ENCODE data around the gene CBY1. TPM values are rescaled to one million over a fixed set of nuclear protein-coding genes. Genes with fewer than 3 reads are reported as not detected.

Gene CBY1
- total RNA-seq, 1 donor from 2014 or later, result 25.0 TPM

DNA sequence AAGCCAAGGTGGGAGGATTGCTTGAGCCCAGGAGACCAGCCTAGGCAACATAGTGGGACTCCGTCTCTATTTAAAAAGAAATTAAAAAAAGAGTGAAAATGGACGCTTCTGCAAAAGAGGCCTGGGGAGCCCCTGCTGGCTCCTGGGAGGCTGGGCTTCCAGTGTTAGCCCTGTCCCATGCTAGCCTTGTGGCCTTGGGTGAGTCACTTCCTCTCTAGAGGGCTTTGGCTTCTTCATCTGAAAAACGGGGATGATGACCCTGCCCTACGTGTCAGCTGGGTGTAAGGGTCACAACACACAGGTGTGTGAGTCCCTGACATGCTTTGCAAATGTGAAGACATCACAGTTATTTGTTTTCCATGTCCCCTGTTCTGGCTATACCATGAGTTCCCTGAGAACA, 33.1 kb upstream of the CBY1 start:
- no peaks in the 10 kb centered on the region for H3K36me3 ChIP-seq (ENCODE audit: control insufficient read depth, insufficient read depth, low read length)

DNA sequence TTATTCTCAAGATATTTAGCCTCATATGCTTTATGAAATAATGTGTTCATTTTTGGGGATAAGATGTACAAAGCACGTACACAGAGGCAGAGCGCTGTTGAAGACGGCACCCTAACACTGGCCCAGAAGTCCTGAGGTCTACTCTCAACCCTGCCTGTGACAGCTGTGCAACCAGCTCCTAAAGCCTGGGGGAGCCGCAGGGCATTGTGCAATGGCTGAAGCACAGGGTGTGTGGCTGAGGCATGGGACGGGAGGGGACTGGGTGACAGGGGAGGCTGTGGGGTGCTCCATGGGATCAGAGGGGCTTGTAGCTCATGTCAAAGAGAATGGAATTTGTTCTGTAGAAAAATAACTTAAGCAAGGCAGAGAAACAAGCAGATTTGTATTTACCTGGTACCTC, 28.0 kb upstream of the CBY1 start:
- DNase-seq (ENCODE audit: low read depth), result no peak
- TF ChIP-seq CTCF (IDR thresholded peaks at IDR 0.05; ENCODE audit: insufficient read depth, low read length, poor library complexity, severe bottlenecking), result no peak
- Histone ChIP-seq H3K36me3 (ENCODE audit: control insufficient read depth, insufficient read depth, low read length) (no peaks in the 10 kb centered on the region), H3K27me3 (ENCODE audit: control insufficient read depth, insufficient read depth, low read length) (no peaks in the 10 kb centered on the region), H3K4me3 (ENCODE audit: low read depth, low read length) (no peak overlapping the region)

More for the DNA sequence above, 33.1 kb upstream of the CBY1 start:
- TF ChIP-seq CTCF (IDR thresholded peaks at IDR 0.05; ENCODE audit: insufficient read depth, low read length, poor library complexity, severe bottlenecking), result no peak
- Histone ChIP-seq H3K27me3 (ENCODE audit: control insufficient read depth, insufficient read depth, low read length) (no peaks in the 10 kb centered on the region), H3K4me3 (ENCODE audit: low read depth, low read length) (no peak overlapping the region)
- no peak for DNase-seq (ENCODE audit: low read depth)

- H3K4me3 ChIP-seq (ENCODE audit: low read depth, low read length), result no peak overlapping the region
- DNase-seq (ENCODE audit: low read depth), result no peak
- no peaks in the 10 kb centered on the region for H3K27me3 ChIP-seq (ENCODE audit: control insufficient read depth, insufficient read depth, low read length)
- TF ChIP-seq CTCF (IDR thresholded peaks at IDR 0.05; ENCODE audit: insufficient read depth, low read length, poor library complexity, severe bottlenecking), result no peak
- no peaks in the 10 kb centered on the region for H3K36me3 ChIP-seq (ENCODE audit: control insufficient read depth, insufficient read depth, low read length)
Observed at GRCh38 chr22:38629108-38629507, 27.3 kb upstream of the CBY1 start.

DNA sequence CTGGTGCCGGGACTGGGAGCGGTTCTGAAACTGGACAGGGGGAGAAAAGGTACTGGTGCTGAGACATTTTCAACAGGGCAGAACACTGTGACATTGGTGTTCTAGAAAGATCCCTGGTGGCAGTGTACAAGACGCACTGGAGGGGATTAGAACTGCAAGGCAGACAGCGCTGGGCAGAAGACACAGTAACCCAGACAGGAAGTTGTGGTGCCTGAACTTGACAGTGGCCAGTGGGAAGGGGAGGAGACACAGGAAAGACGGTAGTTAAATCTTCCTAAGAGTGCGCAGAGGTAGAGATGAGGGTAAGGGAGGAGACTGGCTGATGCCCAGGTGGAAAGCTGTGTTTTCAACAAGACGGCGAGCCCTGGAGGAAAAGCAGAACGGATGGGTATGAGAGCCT, 24.7 kb upstream of the CBY1 start:
- Histone ChIP-seq H3K4me3 (ENCODE audit: low read depth, low read length) (no peak overlapping the region), H3K36me3 (ENCODE audit: control insufficient read depth, insufficient read depth, low read length) (no peaks in the 10 kb centered on the region), H3K27me3 (ENCODE audit: control insufficient read depth, insufficient read depth, low read length) (no peaks in the 10 kb centered on the region)
- DNase-seq (ENCODE audit: low read depth), result no peak
- no peak for TF ChIP-seq CTCF (IDR thresholded peaks at IDR 0.05; ENCODE audit: insufficient read depth, low read length, poor library complexity, severe bottlenecking)

DNA sequence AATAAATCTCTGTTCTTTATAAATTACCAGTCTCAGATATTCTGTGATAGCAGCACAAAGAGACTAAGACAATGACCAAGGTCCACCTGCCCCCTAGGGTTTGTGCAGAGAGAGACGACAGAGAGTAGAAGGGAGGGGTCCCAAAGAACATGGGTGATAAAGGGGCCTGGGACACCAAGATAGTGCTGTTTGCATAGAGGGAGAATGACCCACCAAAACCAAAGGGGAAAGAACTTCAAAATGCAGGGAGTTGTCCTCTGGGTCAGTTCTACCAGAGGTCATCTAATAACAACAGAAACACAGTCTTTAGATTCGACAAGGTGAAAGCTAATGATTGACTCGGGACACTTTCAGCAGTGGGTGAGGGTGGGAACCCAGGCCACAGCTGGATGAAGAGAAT, 23.9 kb upstream of the CBY1 start:
- TF ChIP-seq CTCF (IDR thresholded peaks at IDR 0.05; ENCODE audit: insufficient read depth, low read length, poor library complexity, severe bottlenecking), result no peak
- DNase-seq (ENCODE audit: low read depth), result no peak
- Histone ChIP-seq H3K27me3 (ENCODE audit: control insufficient read depth, insufficient read depth, low read length) (no peaks in the 10 kb centered on the region), H3K4me3 (ENCODE audit: low read depth, low read length) (no peak overlapping the region), H3K36me3 (ENCODE audit: control insufficient read depth, insufficient read depth, low read length) (no peaks in the 10 kb centered on the region)

- no peak for DNase-seq (ENCODE audit: low read depth)
- Histone ChIP-seq H3K36me3 (ENCODE audit: control insufficient read depth, insufficient read depth, low read length) (peaks cover 1% of the 10 kb centered on the region), H3K4me3 (ENCODE audit: low read depth, low read length) (no peak overlapping the region), H3K27me3 (ENCODE audit: control insufficient read depth, insufficient read depth, low read length) (no peaks in the 10 kb centered on the region)
- no peak for TF ChIP-seq CTCF (IDR thresholded peaks at IDR 0.05; ENCODE audit: insufficient read depth, low read length, poor library complexity, severe bottlenecking)
Observed at GRCh38 chr22:38638216-38638615, 18.2 kb upstream of the CBY1 start.
